ENCODE measurements around the gene LEP.

The LEP gene

DNA sequence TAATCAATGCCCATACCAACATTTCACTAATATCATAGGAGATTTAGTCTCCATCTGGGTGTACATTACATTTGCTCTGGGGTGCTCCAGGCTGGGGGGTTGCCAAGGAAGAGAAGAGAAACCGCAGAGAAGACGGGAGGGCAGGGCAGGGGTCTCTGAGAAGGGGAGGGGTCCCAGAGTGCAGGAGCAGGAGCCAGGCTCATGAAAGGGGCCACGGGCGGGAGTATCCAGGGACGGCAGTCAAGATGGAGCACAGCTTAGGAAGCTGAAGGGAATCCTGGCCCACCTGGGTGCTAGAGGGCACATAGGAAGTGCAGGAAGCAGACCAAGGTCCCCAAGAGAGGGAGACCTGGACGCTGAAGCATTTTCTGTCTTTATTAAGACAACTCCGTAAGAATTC is 2.2 kb downstream of the LEP start:
- no peak overlapping the region for H3K4me3 ChIP-seq (ENCODE audit: control insufficient read depth, low read depth, low read length)
- no peak for DNase-seq (ENCODE audit: low read depth)
- TF ChIP-seq, protein P1, sequence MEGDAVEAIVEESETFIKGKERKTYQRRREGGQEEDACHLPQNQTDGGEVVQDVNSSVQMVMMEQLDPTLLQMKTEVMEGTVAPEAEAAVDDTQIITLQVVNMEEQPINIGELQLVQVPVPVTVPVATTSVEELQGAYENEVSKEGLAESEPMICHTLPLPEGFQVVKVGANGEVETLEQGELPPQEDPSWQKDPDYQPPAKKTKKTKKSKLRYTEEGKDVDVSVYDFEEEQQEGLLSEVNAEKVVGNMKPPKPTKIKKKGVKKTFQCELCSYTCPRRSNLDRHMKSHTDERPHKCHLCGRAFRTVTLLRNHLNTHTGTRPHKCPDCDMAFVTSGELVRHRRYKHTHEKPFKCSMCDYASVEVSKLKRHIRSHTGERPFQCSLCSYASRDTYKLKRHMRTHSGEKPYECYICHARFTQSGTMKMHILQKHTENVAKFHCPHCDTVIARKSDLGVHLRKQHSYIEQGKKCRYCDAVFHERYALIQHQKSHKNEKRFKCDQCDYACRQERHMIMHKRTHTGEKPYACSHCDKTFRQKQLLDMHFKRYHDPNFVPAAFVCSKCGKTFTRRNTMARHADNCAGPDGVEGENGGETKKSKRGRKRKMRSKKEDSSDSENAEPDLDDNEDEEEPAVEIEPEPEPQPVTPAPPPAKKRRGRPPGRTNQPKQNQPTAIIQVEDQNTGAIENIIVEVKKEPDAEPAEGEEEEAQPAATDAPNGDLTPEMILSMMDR (conservative IDR thresholded peaks at IDR 0.05; ENCODE audit: control insufficient read depth, insufficient read depth, low read depth, low read length), result no peak

- TF ChIP-seq, protein P1 (conservative IDR thresholded peaks at IDR 0.05; ENCODE audit: control insufficient read depth, insufficient read depth, low read depth, low read length), result no peak
- no peak overlapping the region for H3K4me3 ChIP-seq (ENCODE audit: control insufficient read depth, low read depth, low read length)
- DNase-seq (ENCODE audit: low read depth), result no peak
Observed at GRCh38 chr7:128244861-128245260, 3.8 kb downstream of the LEP start.

DNA sequence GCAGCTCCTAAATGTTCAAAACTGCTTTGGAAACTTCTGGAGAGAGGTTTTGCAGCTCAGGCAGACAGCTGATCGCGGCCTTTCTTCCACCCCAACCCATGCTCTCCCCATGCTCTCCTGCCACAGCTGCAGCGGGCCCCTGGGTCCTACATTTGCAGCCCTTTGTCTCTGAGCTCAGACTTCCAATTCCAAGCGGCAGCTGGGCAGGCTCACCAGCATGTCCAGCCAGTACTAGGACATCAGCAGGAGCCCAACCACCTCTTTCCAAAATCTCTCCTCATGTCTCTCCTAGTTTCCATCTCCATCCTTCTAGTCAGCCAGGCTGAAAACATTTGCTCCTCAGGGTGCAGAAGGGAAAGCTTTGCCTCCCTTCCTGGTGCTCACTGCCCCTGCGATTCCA is 6.0 kb downstream of the LEP start:
- no peak for DNase-seq (ENCODE audit: low read depth)
- TF ChIP-seq, protein P1 (conservative IDR thresholded peaks at IDR 0.05; ENCODE audit: control insufficient read depth, insufficient read depth, low read depth, low read length), result no peak
- no peak overlapping the region for H3K4me3 ChIP-seq (ENCODE audit: control insufficient read depth, low read depth, low read length)

GRCh38 chr7:128247640-128248194 is 6.6 kb downstream of the LEP start:
- H3K4me3 ChIP-seq (ENCODE audit: control insufficient read depth, low read depth, low read length), result no peak overlapping the region
- DNase-seq (ENCODE audit: low read depth), result peak; percentile 75
- TF ChIP-seq, protein P1 (conservative IDR thresholded peaks at IDR 0.05; ENCODE audit: control insufficient read depth, insufficient read depth, low read depth, low read length), result no peak

DNA sequence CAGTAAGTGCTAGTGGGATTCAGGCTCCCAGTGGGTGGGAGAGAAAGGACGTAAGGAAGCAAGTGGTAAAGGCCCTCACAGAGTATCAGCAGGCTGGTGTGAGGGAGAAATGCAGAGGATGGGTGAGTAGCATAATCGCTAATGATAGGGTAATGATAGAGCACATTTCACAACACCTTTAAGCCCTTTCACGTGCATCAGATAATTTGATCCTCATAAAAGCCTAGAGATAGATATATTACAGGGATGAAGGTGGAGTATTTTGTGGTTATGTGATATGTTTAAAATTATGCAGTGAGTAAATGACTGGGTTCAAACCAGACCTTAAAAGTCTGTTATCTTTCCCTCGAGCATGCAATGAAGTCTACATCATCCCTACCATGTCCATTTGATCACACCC is 10.3 kb downstream of the LEP start:
- no peak for DNase-seq (ENCODE audit: low read depth)
- TF ChIP-seq, protein P1 (conservative IDR thresholded peaks at IDR 0.05; ENCODE audit: control insufficient read depth, insufficient read depth, low read depth, low read length), result no peak
- no peak overlapping the region for H3K4me3 ChIP-seq (ENCODE audit: control insufficient read depth, low read depth, low read length)

- no peak for DNase-seq (ENCODE audit: low read depth)
- no peak overlapping the region for H3K4me3 ChIP-seq (ENCODE audit: control insufficient read depth, low read depth, low read length)
- TF ChIP-seq, protein P1 (conservative IDR thresholded peaks at IDR 0.05; ENCODE audit: control insufficient read depth, insufficient read depth, low read depth, low read length), result no peak
Observed at GRCh38 chr7:128253701-128254100, 12.6 kb downstream of the LEP start.

DNA sequence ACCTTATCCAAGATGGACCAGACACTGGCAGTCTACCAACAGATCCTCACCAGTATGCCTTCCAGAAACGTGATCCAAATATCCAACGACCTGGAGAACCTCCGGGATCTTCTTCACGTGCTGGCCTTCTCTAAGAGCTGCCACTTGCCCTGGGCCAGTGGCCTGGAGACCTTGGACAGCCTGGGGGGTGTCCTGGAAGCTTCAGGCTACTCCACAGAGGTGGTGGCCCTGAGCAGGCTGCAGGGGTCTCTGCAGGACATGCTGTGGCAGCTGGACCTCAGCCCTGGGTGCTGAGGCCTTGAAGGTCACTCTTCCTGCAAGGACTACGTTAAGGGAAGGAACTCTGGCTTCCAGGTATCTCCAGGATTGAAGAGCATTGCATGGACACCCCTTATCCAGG is 13.4 kb downstream of the LEP start:
- DNase-seq (ENCODE audit: low read depth), result no peak
- no peak overlapping the region for H3K4me3 ChIP-seq (ENCODE audit: control insufficient read depth, low read depth, low read length)
- TF ChIP-seq, protein P1 (conservative IDR thresholded peaks at IDR 0.05; ENCODE audit: control insufficient read depth, insufficient read depth, low read depth, low read length), result no peak
